MCF 10A (cell line): Measurements from ENCODE around the gene SLC32A1. TPM values are rescaled to one million over a fixed set of nuclear protein-coding genes. Genes with fewer than 3 reads are reported as not detected.

Experiments
- BruUV-seq: library from RNA; stranded (reverse); fragments of 400-500 nt; replicated peaks from 2 replicates; lab custom pipeline; 2021; lab: Mats Ljungman, UMichigan
- CTCF ChIA-PET: fragments of 300-600 bp; sonication (Branson Sonifier 250); formaldehyde crosslinking; extraction: SDS; loops from one replicate; lab custom pipeline; 2021; ENCODE audit warnings: antibody characterized with exemption, inconsistent platforms; lab: Yijun Ruan, JAX
- POLR2A ChIA-PET: fragments of 300-600, 350-650 bp; sonication (Branson Sonifier 250); formaldehyde crosslinking; extraction: SDS; loops from one replicate; lab custom pipeline; 2020; ENCODE audit warnings: antibody characterized with exemption, inconsistent platforms; lab: Yijun Ruan, JAX
- DNase-seq: peaks from one replicate; pipeline ENCODE4 v3.0.0-alpha.2; 2018; ENCODE audit not compliant: unreplicated experiment
- H3K27ac Mint-ChIP-seq: one replicate; pipeline ENCODE4 v1.8.0; 2022; ENCODE audit warnings: mild to moderate bottlenecking, low read depth, mixed read lengths; ENCODE audit not compliant: unreplicated experiment
- H3K27me3 Mint-ChIP-seq: one replicate; pipeline ENCODE4 v1.8.0; 2022; ENCODE audit warnings: mixed read lengths; ENCODE audit not compliant: insufficient read depth, unreplicated experiment
- H3K36me3 Mint-ChIP-seq: one replicate; pipeline ENCODE4 v1.8.0; 2022; ENCODE audit warnings: mild to moderate bottlenecking, moderate library complexity, mixed read lengths; ENCODE audit not compliant: insufficient read depth, unreplicated experiment
- H3K4me1 Mint-ChIP-seq: one replicate; pipeline ENCODE4 v1.8.0; 2022; ENCODE audit warnings: mixed read lengths; ENCODE audit not compliant: insufficient read depth, unreplicated experiment
- H3K4me3 Mint-ChIP-seq: one replicate; pipeline ENCODE4 v1.8.0; 2022; ENCODE audit warnings: mild to moderate bottlenecking, moderate library complexity, mixed read lengths; ENCODE audit not compliant: unreplicated experiment
- H3K9me3 Mint-ChIP-seq: one replicate; pipeline ENCODE4 v1.8.0; 2022; ENCODE audit warnings: mixed read lengths; ENCODE audit not compliant: unreplicated experiment
- intact Hi-C: fragments of 100-400 bp; cut with micrococcal nuclease; formaldehyde crosslinking; loops from 2 replicates; pipeline ENCODE4 v1.14.1; 2022
- total RNA-seq: library from RNA; stranded (reverse); gene quantifications from 2 replicates; pipeline ENCODE4 v1.2.3, GENCODE V29; 2022
- TF ChIP-seq, protein P1 (sequence below): fragments of 200-600 bp; IDR thresholded peaks from one replicate; pipeline ENCODE4 v1.8.0; 2022; ENCODE audit warnings: antibody characterized with exemption, mild to moderate bottlenecking; ENCODE audit not compliant: unreplicated experiment

SLC32A1 gene
- total RNA-seq, 1 experiment from 2014 or later = not detected

DNA sequence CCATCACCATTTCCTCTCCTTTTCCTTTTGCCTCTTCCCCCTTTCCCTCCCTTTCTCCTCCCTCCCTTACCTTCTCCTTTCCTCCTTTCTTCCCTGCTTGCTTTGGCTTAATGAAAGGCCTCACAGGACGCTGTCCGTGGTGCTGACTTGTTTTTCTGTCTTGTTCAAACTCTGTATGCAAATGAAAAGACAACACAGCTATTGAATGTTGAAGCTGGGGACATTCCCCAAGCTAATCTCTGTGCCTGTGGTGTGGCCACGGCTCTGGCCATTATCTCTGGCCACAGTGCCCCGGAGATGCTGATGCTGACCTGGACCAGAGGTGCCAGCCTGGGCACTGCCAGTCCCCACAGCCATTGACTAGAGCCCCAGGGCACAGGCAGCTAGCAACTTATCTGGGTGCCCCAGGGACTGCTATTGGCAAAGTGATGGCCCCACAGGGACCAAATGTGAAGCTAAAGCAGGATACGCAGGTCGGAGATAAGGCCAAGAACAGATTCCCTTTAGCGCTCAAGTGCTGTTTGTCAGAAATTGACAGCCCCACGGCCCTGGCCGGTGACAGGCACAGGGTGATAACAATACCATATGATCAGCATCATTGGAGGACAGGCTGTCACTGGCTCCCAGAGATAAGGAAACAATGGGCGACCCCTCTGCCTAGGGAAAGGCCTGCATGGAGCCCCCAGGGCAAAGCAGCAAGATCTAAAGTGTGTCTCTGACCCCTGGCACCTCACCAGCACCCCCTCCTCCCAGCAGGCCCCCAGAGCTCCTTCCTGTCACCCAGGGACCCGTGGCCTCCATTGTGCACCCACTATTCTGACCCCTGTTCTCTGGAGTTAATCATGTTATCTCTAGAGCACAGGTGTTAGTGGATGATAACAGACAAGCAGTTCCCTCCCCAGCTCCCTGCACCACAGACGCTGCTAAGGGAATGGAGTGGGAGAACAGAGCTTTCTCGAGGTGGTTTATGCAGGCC is 31.6 kb upstream of the SLC32A1 start:
- Mint-ChIP-seq H3K4me1 (no peaks in the 10 kb centered on the region), H3K36me3 (no peaks in the 10 kb centered on the region), H3K9me3 (no peaks in the 10 kb centered on the region), H3K27me3 (peaks cover 40% of the 10 kb centered on the region), H3K27ac (no peak overlapping the region), H3K4me3 (no peak overlapping the region)
- POLR2A ChIA-PET = interaction anchor here (0.6 to 0.7 kb wide), 3 partner anchors 15 to 56 kb away, joined by 4 to 5 read pairs (median 4); no protein-coding TSS in a partner anchor
- DNase-seq = peak; percentile 78
- intact Hi-C loops = no loop called here
- TF ChIP-seq, protein P1, sequence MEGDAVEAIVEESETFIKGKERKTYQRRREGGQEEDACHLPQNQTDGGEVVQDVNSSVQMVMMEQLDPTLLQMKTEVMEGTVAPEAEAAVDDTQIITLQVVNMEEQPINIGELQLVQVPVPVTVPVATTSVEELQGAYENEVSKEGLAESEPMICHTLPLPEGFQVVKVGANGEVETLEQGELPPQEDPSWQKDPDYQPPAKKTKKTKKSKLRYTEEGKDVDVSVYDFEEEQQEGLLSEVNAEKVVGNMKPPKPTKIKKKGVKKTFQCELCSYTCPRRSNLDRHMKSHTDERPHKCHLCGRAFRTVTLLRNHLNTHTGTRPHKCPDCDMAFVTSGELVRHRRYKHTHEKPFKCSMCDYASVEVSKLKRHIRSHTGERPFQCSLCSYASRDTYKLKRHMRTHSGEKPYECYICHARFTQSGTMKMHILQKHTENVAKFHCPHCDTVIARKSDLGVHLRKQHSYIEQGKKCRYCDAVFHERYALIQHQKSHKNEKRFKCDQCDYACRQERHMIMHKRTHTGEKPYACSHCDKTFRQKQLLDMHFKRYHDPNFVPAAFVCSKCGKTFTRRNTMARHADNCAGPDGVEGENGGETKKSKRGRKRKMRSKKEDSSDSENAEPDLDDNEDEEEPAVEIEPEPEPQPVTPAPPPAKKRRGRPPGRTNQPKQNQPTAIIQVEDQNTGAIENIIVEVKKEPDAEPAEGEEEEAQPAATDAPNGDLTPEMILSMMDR = no peak
- no TSS peak for BruUV-seq
- CTCF ChIA-PET = interaction anchor here (0.6 to 1.2 kb wide), 5 partner anchors 26 to 420 kb away, joined by 3 to 4 read pairs (median 3); no protein-coding TSS in a partner anchor

DNA sequence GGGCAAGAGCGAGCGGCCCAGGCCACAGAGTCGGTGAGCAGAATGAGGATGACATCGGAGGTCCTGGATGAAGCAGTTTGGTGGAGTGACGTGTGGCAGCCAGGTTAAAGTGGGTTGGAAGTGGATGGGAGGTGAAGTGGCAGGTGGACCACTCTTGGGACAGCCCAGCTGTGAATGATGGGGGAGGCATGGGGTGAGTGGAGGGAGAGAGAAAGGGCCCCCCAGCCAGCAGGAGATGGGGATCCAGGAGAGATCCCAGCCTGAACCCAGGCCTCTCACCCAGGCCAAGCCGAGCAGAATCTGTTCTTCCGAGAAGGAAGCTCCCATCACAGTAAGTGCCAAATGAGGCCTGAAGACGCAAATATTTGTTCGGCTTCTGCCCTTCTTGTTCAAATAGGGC is 27.0 kb upstream of the SLC32A1 start:
- no peaks in the 10 kb centered on the region for H3K4me1 Mint-ChIP-seq
- no peaks in the 10 kb centered on the region for H3K36me3 Mint-ChIP-seq
- H3K27ac Mint-ChIP-seq = no peak overlapping the region
- ChIA-PET POLR2A (no interaction called here), CTCF (interaction anchor here (0.6 to 1.2 kb wide), 4 partner anchors 38 to 359 kb away, joined by 3 to 5 read pairs (median 3); no protein-coding TSS in a partner anchor)
- BruUV-seq = no TSS peak
- no peak overlapping the region for H3K4me3 Mint-ChIP-seq
- intact Hi-C loops = no loop called here
- H3K27me3 Mint-ChIP-seq = peaks cover 31% of the 10 kb centered on the region
- TF ChIP-seq, protein P1 = no peak
- no peaks in the 10 kb centered on the region for H3K9me3 Mint-ChIP-seq
- no peak for DNase-seq

GRCh38 chr20:38698541-38698940 is 25.7 kb upstream of the SLC32A1 start:
- Mint-ChIP-seq H3K27me3 (peaks cover 41% of the 10 kb centered on the region), H3K9me3 (no peaks in the 10 kb centered on the region), H3K36me3 (no peaks in the 10 kb centered on the region), H3K4me3 (no peak overlapping the region), H3K4me1 (no peaks in the 10 kb centered on the region), H3K27ac (no peak overlapping the region)
- intact Hi-C loops = no loop called here
- POLR2A ChIA-PET = no interaction called here
- CTCF ChIA-PET = interaction anchor here (1.1 to 1.2 kb wide), 4 partner anchors 40 to 357 kb away, joined by 3 read pairs; no protein-coding TSS in a partner anchor
- DNase-seq = no peak
- BruUV-seq = no TSS peak
- TF ChIP-seq, protein P1 = no peak

- Mint-ChIP-seq H3K36me3 (no peaks in the 10 kb centered on the region), H3K4me1 (no peaks in the 10 kb centered on the region), H3K27ac (no peak overlapping the region), H3K27me3 (peaks cover 39% of the 10 kb centered on the region), H3K9me3 (no peaks in the 10 kb centered on the region), H3K4me3 (no peak overlapping the region)
- intact Hi-C loops = no loop called here
- no TSS peak for BruUV-seq
- TF ChIP-seq, protein P1 = no peak
- POLR2A ChIA-PET = no interaction called here
- DNase-seq = no peak
- CTCF ChIA-PET = interaction anchor here (1.0 kb wide), 1 partner anchor 51 kb away, joined by 4 read pairs; no protein-coding TSS in a partner anchor
These were observed 24.1 kb upstream of the SLC32A1 start for GRCh38 chr20:38700141-38700540.
